GM23248 (cell line): ENCODE data around the gene PPFIA3. TPM values are rescaled to one million over a fixed set of nuclear protein-coding genes. Genes with fewer than 3 reads are reported as not detected.
"Not testable (repeated sequence)": the region's sequence is repeated elsewhere in the genome, so short reads cannot be mapped to it uniquely, and the experiment has no call there.

ENCODE experiments used
- DNase-seq: peaks from one replicate; pipeline ENCODE4 v3.0.0-alpha.2; 2015
- H2AFZ ChIP-seq: fragments of 200-600 bp; sonication (generic); 2 replicates; pipeline ENCODE4 v1.6.1; 2016; ENCODE audit warnings: antibody characterized with exemption
- H3F3A ChIP-seq: fragments of 200-600 bp; sonication (generic); 2 replicates; pipeline ENCODE4 v1.6.1; 2016; ENCODE audit warnings: mild to moderate bottlenecking, antibody characterized with exemption, mixed run types; ENCODE audit not compliant: insufficient read depth
- H3K27ac ChIP-seq: fragments of 200-600 bp; sonication (generic); 2 replicates; pipeline ENCODE4 v1.5.1; 2016; ENCODE audit warnings: mild to moderate bottlenecking
- H3K27me3 ChIP-seq: fragments of 200-600 bp; sonication (generic); replicated peaks from 2 replicates; pipeline ENCODE4 v1.6.1; 2016; ENCODE audit warnings: mild to moderate bottlenecking; ENCODE audit not compliant: insufficient read depth
- H3K36me3 ChIP-seq: fragments of 200-600 bp; sonication (generic); 2 replicates; pipeline ENCODE4 v1.6.1; 2016; ENCODE audit warnings: low read depth, mild to moderate bottlenecking
- H3K4me1 ChIP-seq: fragments of 200-600 bp; sonication (generic); 2 replicates; pipeline ENCODE4 v1.6.1; 2016; ENCODE audit warnings: mild to moderate bottlenecking; ENCODE audit not compliant: insufficient read depth
- H3K4me2 ChIP-seq: fragments of 200-600 bp; sonication (generic); one replicate; pipeline ENCODE4 v1.6.1; 2016; ENCODE audit warnings: mild to moderate bottlenecking; ENCODE audit not compliant: unreplicated experiment
- H3K4me3 ChIP-seq: fragments of 200-600 bp; sonication (generic); 2 replicates; pipeline ENCODE4 v1.5.1; 2016; ENCODE audit warnings: mild to moderate bottlenecking
- H3K79me2 ChIP-seq: fragments of 200-600 bp; sonication (generic); 2 replicates; pipeline ENCODE4 v1.6.1; 2016; ENCODE audit warnings: mild to moderate bottlenecking; ENCODE audit not compliant: insufficient read depth
- H3K9ac ChIP-seq: fragments of 200-600 bp; sonication (generic); 2 replicates; pipeline ENCODE4 v1.6.1; 2016; ENCODE audit warnings: mild to moderate bottlenecking
- H3K9me2 ChIP-seq: fragments of 200-600 bp; sonication (generic); 2 replicates; pipeline ENCODE4 v1.6.1; 2016; ENCODE audit warnings: mixed run types, mild to moderate bottlenecking, moderate library complexity; ENCODE audit not compliant: insufficient read depth
- H3K9me3 ChIP-seq: fragments of 200-600 bp; sonication (generic); one replicate; pipeline ENCODE4 v1.6.1; 2017; ENCODE audit warnings: low read depth
- H4K20me1 ChIP-seq: fragments of 200-600 bp; sonication (generic); 2 replicates; pipeline ENCODE4 v1.6.0; 2016; ENCODE audit not compliant: insufficient read depth
- EZH2 ChIP-seq: fragments of 200-600 bp; sonication (generic); IDR thresholded peaks from 2 replicates; pipeline ENCODE4 v1.6.1; 2018; ENCODE audit warnings: antibody characterized with exemption, mild to moderate bottlenecking; ENCODE audit not compliant: insufficient read depth, poor library complexity, severe bottlenecking
- EZH2phosphoT487 ChIP-seq: fragments of 200-600 bp; sonication (generic); IDR thresholded peaks from 2 replicates; pipeline ENCODE4 v1.6.1; 2018; ENCODE audit warnings: antibody characterized with exemption, moderate library complexity, mild to moderate bottlenecking, low read depth; ENCODE audit not compliant: insufficient read depth
- WGBS, 2 experiments: methylation state at CpG; one replicate each; pipeline ENCODE4 v1.1.6; 2015 to 2017; ENCODE audit warnings: low lambda C conversion rate in 2 of 2, low coverage in 1 of 2; ENCODE audit errors: missing lambda C conversion rate in 2 of 2; 5-methylcytosine and 5-hydroxymethylcytosine counted together
- in situ Hi-C: fragments of 300-500 bp; cut with MboI; formaldehyde crosslinking; loops from 2 replicates; pipeline ENCODE4 v1.15.0; 2020
- polyA plus RNA-seq: library from polyadenylated mRNA; unstranded; fragments of >200 nt; fragmentation: Nextera tagmentation; extraction: Ambion mirVana; gene quantifications from 2 replicates; pipeline ENCODE4 v1.2.1, GENCODE V29; 2016
- total RNA-seq: library from RNA; depleted of rRNA; stranded (reverse); fragments of >200 nt; shearing (Covaris generic); gene quantifications from 2 replicates; pipeline ENCODE4 v1.2.3, GENCODE V29; 2014

The PPFIA3 gene
- total and polyA plus RNA-seq, 2 experiments from 2014 or later, result 1.2 to 2.4 TPM

DNA sequence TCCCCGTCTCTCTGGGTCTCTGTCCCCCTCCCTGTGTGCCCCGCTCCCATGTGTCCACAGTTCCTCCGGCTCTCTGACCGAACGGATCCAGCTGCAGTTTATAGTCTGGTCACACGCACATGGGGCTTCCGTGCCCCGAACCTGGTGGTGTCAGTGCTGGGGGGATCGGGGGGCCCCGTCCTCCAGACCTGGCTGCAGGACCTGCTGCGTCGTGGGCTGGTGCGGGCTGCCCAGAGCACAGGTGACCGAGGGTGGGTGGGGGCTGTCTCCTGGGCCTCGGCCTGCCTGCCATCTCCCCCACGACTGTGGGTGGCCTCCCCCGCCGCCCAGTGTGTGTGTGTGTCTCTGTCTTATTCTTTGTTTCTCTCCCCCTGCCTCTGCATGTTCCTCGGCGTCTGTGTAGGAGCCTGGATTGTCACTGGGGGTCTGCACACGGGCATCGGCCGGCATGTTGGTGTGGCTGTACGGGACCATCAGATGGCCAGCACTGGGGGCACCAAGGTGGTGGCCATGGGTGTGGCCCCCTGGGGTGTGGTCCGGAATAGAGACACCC is 48.6 kb downstream of the PPFIA3 start:
- Histone ChIP-seq H4K20me1 (no peaks in the 10 kb centered on the region), H3K4me3 (no peak overlapping the region), H3K9me3 (no peaks in the 10 kb centered on the region), H3K9ac (no peak overlapping the region), H3K9me2 (no peaks in the 10 kb centered on the region), H3K36me3 (peaks cover 13% of the 10 kb centered on the region; the same call in 1 of the 2 replicates), H3K4me1 (no peaks in the 10 kb centered on the region), H3F3A (no peaks in the 10 kb centered on the region), H3K27ac (no peak overlapping the region), H3K27me3 (no peaks in the 10 kb centered on the region), H3K4me2 (no peak overlapping the region), H3K79me2 (no peaks in the 10 kb centered on the region), H2AFZ (no peak overlapping the region)
- in situ Hi-C loops, result no loop called here
- TF ChIP-seq EZH2phosphoT487, result no peak
- WGBS, 2 experiments, result 93 to 95% methylated on average over 21 to 25 of the region's 25 CpGs
- DNase-seq, result no peak

DNA sequence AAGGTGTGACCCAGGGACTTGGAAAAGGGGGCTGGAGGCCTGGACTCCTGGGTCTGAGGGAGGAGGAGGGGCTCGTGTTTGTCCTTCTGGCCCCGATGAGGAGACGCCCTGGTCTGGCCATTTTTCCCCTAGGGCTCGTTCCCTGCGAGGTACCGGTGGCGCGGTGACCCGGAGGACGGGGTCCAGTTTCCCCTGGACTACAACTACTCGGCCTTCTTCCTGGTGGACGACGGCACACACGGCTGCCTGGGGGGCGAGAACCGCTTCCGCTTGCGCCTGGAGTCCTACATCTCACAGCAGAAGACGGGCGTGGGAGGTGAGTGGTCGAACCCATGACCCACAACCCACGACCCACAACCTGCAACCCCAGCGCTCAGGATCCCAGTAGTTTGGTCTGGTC is 49.1 kb downstream of the PPFIA3 start:
- H3K27me3 ChIP-seq, result no peaks in the 10 kb centered on the region
- TF ChIP-seq EZH2 (no peak), EZH2phosphoT487 (no peak)
- no peaks in the 10 kb centered on the region for H3K4me1 ChIP-seq
- no peak overlapping the region for H3K27ac ChIP-seq
- H3K79me2 ChIP-seq, result no peaks in the 10 kb centered on the region
- H3F3A ChIP-seq, result no peaks in the 10 kb centered on the region
- H3K9ac ChIP-seq, result no peak overlapping the region
- WGBS, 2 experiments, result 93 to 95% methylated on average over 23 of the region's 23 CpGs
- no peak for DNase-seq
- no peak overlapping the region for H3K4me3 ChIP-seq
- H3K9me2 ChIP-seq, result no peaks in the 10 kb centered on the region
- no peak overlapping the region for H2AFZ ChIP-seq
- H3K36me3 ChIP-seq, result peaks cover 13% of the 10 kb centered on the region; the same call in 1 of the 2 replicates
- no peaks in the 10 kb centered on the region for H4K20me1 ChIP-seq
- in situ Hi-C loops, result no loop called here
- no peak overlapping the region for H3K4me2 ChIP-seq
- no peaks in the 10 kb centered on the region for H3K9me3 ChIP-seq

DNA sequence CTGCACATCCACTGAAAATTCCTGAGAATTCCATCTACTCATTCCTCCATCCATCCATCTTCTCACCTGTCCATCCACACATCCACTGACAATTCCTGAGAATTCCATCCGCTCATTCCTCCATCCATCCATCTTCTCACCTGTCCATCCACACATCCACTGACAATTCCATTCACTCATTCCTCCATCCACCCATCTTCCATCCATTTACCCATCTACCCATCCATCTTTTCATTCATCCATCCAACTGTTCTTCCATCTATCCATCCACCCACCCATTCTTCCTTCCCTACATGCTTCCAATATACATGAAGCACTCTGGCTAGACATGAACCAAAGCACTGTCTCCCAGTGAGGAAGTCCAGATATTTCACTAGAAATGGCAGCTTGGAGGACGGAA is 53.9 kb downstream of the PPFIA3 start:
- in situ Hi-C loops, result no loop called here
- no peaks in the 10 kb centered on the region for H3K9me3 ChIP-seq
- WGBS, 2 experiments, result 98 to 100% methylated on average over 2 of the region's 2 CpGs
- no peak overlapping the region for H3K4me3 ChIP-seq
- H2AFZ ChIP-seq, result no peak overlapping the region
- no peak overlapping the region for H3K27ac ChIP-seq
- H4K20me1 ChIP-seq, result no peaks in the 10 kb centered on the region
- no peaks in the 10 kb centered on the region for H3F3A ChIP-seq
- no peaks in the 10 kb centered on the region for H3K4me1 ChIP-seq
- no peak for TF ChIP-seq EZH2
- no peak for TF ChIP-seq EZH2phosphoT487
- H3K79me2 ChIP-seq, result no peaks in the 10 kb centered on the region
- no peak for DNase-seq
- H3K4me2 ChIP-seq, result no peak overlapping the region
- peaks cover 17% of the 10 kb centered on the region; the same call in 1 of the 2 replicates for H3K36me3 ChIP-seq
- H3K9me2 ChIP-seq, result no peaks in the 10 kb centered on the region
- no peaks in the 10 kb centered on the region for H3K27me3 ChIP-seq
- no peak overlapping the region for H3K9ac ChIP-seq

DNA sequence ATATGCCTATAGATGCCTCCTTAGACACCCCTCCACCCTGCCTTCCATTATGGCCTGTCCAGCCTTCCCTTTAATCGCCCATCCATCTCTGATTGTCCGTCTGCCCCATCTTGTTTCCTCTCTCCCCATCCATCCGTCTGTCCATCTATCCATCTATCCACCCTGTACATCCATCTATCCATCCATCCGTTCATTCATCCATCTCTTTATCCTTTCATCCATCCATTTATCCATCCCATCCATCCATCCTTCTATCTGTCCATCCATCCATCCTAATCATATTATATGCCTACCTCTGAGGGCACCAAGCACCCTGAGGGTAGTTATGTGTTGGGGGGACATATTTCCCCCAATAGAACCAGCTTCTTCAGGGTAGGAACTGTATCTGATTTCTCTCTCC is 61.3 kb downstream of the PPFIA3 start:
- no peaks in the 10 kb centered on the region for H3K4me1 ChIP-seq
- WGBS, 2 experiments, result 92% methylated on average over 4 of the region's 4 CpGs
- no peak overlapping the region for H3K4me3 ChIP-seq
- no peak overlapping the region for H2AFZ ChIP-seq
- no peaks in the 10 kb centered on the region for H4K20me1 ChIP-seq
- H3K4me2 ChIP-seq, result no peak overlapping the region
- no peak for DNase-seq
- H3K79me2 ChIP-seq, result no peaks in the 10 kb centered on the region
- no peak for TF ChIP-seq EZH2phosphoT487
- no peak for TF ChIP-seq EZH2
- H3K27ac ChIP-seq, result no peak overlapping the region
- H3K36me3 ChIP-seq, result no peaks in the 10 kb centered on the region
- no peaks in the 10 kb centered on the region for H3K27me3 ChIP-seq
- H3K9me3 ChIP-seq, result no peaks in the 10 kb centered on the region
- no peaks in the 10 kb centered on the region for H3K9me2 ChIP-seq
- H3F3A ChIP-seq, result no peaks in the 10 kb centered on the region
- no peak overlapping the region for H3K9ac ChIP-seq
- in situ Hi-C loops, result no loop called here

DNA sequence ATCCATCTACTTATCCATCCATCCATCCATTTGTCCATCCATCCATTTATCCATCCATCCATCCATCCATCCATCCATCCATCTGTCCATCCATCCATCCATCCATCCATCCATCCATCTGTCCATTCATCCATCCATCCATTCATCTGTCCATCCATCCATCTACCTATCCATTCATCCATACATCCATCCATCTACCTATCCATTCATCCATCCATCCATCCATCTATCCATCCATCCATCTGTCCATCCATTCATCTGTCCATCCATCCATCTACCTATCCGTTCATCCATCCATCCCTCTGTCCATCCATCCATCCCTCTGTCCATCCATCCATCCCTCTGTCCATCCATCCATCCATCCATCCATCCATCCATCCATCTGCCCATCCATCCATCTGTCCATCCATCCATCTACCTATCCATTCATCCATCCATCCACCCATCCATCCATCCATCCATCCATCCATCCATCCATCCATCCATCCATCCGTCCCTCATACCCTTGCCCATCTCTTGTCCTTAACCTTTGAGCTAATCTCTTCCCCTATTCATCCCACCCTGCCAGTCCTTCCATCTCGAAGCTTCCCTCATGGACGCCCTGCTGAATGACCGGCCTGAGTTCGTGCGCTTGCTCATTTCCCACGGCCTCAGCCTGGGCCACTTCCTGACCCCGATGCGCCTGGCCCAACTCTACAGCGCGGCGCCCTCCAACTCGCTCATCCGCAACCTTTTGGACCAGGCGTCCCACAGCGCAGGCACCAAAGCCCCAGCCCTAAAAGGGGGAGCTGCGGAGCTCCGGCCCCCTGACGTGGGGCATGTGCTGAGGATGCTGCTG is 62.9 kb downstream of the PPFIA3 start:
- H3K4me1 ChIP-seq, DNase-seq, in situ Hi-C loops, H3K9me3 ChIP-seq, H3F3A ChIP-seq, H3K36me3 ChIP-seq, H3K27ac ChIP-seq, H3K9me2 ChIP-seq, H3K9ac ChIP-seq, H3K4me2 ChIP-seq, H3K79me2 ChIP-seq, H3K4me3 ChIP-seq, H4K20me1 ChIP-seq, H3K27me3 ChIP-seq, H2AFZ ChIP-seq: not testable (repeated sequence)
- 87 to 92% methylated on average over 20 of the region's 20 CpGs for WGBS, 2 experiments
